Measurements from ENCODE around the gene LPAR6.
"Not testable (repeated sequence)": the region's sequence is repeated elsewhere in the genome, so short reads cannot be mapped to it uniquely, and the experiment has no call there.

LPAR6 gene

DNA sequence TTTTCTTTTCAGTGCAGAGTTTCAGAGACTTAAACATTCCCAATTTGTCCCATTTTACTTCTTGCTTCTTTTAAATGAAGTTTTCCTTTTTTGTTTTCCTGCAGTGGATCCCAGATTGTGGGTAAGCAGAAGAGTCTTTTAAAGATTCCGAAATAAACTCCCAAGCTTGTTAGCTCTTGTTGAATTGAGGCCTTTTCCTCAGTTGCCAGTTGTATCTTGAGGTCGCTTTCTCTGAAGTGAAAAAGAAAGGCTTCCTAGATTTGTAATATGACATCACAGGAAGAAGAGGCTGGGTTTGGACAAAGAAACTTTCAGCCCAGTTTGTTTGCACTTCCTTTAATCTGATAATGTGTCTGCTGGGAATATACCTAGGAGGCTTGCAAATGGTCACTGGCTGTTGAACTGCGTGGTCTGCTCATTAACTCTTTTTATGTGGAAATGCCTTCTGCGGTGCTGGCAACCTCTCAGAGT, at the start of gene LPAR6:
Gene LPAR6 (minus strand): TSS at position 233 of the 471 bp plus-strand sequence. CDS start 690 bp downstream, outside the sequence.
- DNase-seq, result peak; percentile 80

DNA sequence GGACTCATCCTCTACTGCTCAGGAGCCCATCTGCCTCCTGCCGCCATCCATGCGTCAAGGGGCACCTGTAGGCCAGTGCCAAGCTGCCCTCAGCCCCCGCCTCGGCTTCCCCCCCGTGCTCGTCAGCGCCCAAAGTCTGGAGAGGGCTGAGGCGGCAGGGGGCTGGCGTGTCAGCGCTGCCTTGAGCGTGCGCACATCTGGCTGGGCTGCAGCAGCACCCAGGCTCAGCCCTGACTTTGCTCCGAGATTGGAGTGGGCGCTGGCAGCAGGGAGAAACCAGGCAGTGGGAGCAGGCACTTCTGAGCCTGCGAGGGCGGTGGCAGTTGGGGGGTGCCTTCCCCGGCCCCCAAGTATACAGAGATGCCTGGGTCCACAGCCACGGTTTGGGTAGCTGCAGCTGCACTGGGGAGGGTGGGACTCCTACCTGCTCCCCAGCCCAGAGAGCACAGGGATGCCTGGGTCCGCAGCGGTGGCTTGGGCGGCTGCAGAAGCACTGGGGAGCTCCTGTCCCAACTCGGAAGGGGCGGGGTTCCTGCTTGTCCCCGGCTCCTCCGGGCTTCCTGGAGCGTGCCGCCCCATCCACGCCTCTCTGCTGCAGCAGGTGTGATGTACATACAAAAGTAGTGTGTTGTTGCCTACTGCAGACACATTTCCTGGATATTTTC, 44.8 kb upstream of the LPAR6 start:
- DNase-seq, result no peak

- no peak for DNase-seq
Measured at GRCh38 chr13:48456546-48456945, 43.6 kb upstream of the LPAR6 start.

DNA sequence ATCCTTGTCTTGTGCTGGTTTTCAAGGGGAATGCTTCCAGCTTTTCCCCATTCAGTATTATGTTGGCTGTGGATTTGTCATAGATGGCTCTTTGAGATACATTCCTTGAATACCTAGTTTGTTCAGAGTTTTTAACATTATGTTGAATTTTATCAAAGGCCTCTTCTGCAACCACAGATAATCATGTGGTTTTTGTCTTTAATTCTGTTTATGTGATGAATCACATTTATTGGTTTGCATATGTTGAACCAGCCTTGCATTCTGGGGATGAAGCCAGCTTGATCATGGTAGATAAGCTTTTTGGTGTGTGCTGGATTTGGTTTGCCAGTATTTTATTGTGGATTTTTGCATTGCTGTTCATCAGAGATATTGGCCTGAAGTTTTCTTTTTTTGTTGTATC, 38.3 kb upstream of the LPAR6 start:
- DNase-seq, result not testable (repeated sequence)

- DNase-seq, result no peak
Measured at GRCh38 chr13:48449656-48450055, 36.7 kb upstream of the LPAR6 start.

DNA sequence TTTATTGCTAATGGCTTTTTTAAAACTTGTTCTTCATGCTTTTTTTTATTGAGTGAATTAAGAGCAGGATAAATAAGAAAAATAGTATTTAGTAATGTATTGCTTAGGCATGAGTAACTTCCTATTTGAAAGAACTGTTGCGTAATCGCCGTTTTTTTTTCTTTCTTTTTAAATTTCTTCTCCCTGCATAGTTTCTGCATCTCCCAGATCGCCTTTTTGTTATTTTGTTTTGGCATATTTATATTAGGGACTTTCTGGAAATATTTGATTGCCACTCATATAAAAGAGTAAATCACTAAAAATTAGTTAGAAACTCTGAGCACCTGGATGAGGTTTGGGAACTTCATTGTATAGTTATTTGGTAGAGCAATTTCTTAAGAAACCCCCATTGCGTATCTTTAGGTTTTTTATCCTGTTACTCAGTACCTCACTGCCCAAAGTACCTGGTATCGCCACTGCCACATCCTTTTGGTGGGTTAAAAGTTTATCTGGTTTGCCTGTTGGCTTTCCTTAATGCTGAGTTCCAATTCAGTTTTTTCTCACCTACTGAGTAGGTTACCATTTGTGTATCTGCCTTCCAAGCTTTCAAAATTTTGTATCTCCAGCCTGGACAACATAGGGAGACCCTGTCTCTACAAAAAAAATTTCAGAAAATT, 36.2 kb upstream of the LPAR6 start:
- no peak for DNase-seq

GRCh38 chr13:48448285-48448958, 35.5 kb upstream of the LPAR6 start:
- no peak for DNase-seq

GRCh38 chr13:48446464-48446863, 33.6 kb upstream of the LPAR6 start:
- DNase-seq, result no peak

GRCh38 chr13:48443442-48444208, 30.7 kb upstream of the LPAR6 start:
- DNase-seq, result peak; percentile 28

- DNase-seq, result no peak
Measured at GRCh38 chr13:48437371-48437770, 24.5 kb upstream of the LPAR6 start.

GRCh38 chr13:48436661-48437288, 23.9 kb upstream of the LPAR6 start:
- DNase-seq, result no peak

DNA sequence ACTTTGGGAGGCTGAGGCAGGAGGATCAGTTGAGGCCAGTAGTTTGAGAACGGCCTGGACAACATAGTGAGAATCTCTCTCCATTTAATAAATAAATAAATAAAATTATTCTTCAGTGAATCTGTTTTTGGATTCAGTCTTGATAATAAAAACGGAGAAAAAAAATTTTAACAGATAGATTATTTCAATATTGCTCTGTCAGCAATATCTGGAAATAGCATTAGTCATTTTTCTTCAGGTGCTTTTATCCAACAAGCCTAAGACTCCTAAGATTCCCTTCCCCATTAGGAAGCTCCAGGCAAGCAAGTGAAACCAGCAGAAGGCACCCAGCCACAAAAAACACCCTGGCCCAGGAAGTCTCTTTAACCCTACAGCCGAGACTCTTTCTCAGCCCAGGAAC, 21.3 kb upstream of the LPAR6 start:
- DNase-seq, result no peak

DNA sequence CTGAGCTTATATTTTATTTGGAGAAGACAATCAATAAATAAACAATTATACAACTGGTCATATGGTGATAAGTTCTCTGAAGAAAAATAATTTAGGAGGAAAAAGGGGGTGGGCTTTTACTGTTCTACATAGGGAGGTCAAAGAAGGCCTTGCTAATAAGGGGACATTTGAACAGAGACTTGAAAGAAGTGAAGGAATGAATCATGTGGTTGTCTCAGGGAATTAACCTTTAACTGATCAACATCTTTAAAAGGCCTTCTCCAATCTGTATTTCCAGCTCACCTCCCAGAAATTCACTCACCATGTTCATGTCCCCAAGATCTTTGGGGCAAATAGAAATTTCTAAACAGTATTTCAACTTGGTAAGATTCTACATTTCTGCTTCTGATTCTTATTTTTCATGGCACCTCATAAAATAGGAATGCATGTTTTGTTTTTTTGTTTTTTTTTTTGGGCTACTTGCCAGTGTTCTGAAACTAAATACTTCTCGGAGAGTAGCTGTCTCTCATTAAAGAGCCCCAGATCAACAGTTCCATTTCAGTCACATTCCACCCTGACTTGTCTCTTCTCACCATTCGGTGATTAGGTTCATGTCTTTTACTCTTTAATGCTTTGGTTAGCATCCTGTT, 19.2 kb upstream of the LPAR6 start:
- no peak for DNase-seq

GRCh38 chr13:48431431-48431830, 18.5 kb upstream of the LPAR6 start:
- DNase-seq, result no peak

- no peak for DNase-seq
Measured at GRCh38 chr13:48429886-48430285, 17.0 kb upstream of the LPAR6 start.

GRCh38 chr13:48429036-48429435, 16.1 kb upstream of the LPAR6 start:
- no peak for DNase-seq

DNA sequence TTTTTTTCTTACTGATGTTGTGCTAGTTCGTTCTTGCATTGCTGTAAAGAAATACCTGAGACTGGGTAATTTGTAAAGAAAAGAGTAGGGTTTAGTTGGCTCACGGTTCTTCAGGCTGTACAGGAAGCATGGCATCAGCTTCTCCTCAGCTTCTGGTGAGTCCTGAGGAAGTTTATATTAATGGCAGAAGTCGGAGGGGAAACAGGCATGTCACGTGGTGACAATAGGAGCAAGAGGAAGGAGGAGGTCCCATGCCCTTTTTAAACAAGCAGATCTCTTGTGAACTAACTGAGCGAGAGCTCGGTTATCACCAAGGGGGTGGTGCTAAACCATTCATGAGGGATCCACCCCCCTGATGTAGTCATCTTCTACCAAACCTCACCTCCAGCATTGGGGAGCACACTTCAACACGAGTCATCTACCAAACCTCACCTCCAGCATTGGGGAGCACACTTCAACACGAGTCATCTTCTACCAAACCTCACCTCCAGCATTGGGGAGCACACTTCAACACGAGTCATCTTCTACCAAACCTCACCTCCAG, 13.9 kb upstream of the LPAR6 start:
- not testable (repeated sequence) for DNase-seq

DNA sequence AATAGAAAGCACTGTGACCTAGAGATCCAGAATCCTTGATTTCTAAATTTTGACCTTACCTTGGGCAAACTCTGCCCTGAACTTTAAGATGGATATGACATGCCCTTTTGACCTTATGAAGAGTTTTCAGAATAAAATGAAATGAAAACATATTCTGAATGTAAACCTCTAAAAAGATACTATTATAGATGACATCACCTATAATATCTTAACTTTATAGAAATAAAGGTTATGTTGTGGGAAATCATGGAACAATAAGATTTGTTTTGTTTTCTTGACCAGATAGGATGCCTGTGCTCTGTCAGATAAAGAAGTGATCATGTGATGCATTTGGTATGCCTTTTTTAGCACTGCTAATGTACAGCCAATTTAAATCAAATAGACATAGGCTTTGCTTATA, 13.1 kb upstream of the LPAR6 start:
- no peak for DNase-seq

- DNase-seq, result no peak
Measured at GRCh38 chr13:48424212-48424611, 11.3 kb upstream of the LPAR6 start.

DNA sequence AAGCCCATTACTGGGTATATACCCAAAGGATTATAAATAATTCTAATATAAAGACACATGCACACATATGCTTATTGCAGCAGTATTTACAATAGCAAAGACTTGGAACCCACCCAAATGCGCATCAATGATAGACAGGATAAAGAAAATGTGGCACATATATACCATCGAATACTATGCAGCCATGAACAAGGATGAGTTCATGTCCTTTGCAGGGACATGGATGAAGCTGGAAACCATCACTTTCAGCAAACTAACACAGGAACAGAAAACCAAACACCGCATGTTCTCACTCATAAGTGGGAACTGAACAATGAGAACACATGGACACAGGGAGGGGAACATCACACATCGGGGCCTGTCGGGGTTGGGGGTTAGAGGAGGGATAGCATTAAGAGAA, 9.1 kb upstream of the LPAR6 start:
- not testable (repeated sequence) for DNase-seq

DNA sequence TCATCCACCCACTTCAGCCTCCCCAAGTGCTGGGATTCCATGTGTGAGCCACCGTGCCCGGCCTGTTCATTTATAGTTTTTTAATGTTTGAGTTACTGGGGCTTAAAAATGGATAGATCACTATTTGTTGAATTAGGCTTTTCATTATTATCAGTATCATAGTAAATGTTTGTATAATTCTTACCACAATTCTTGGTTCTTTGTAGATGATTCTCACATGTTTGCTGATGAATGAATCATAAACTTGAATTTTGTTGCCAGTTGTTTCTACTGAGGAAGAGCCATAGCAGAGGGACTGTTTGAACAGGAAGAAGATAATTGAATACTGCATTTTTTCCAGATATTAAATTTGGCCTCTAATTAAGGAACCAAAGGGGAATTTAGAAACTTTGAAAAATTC, 2.6 kb upstream of the LPAR6 start:
- DNase-seq, result no peak

- DNase-seq, result no peak
Measured at GRCh38 chr13:48414501-48414900, 1.6 kb upstream of the LPAR6 start.
